ENCODE measurements around the gene SPATA31E1. TPM values are rescaled to one million over a fixed set of nuclear protein-coding genes. Genes with fewer than 3 reads are reported as not detected.

The SPATA31E1 gene
- total and polyA plus RNA-seq, 9 of the 15 experiments (the other 6 are each of a cell fraction or from before 2014, with no cell fraction given): not detected

- Histone ChIP-seq H2AFZ (ENCODE audit: low read depth, low read length) (no peak overlapping the region), H3K36me3 (ENCODE audit: control insufficient read depth, insufficient read depth, low read length) (no peaks in the 10 kb centered on the region), H3K9me3 (replicated peaks; ENCODE audit: control insufficient read depth, insufficient read depth, low read depth, low read length) (no peaks in the 10 kb centered on the region), H3K79me2 (ENCODE audit: control insufficient read depth, insufficient read depth, low read length) (no peaks in the 10 kb centered on the region), H3K4me1 (replicated peaks in 1 of 2; ENCODE audit: control insufficient read depth in 2 of 2, insufficient read depth in 2 of 2, low read length in 2 of 2) (peaks cover 0 to 4% of the 10 kb centered on the region in 2 experiments; a peak in 3 of 5 replicates), H3K4me2 (ENCODE audit: insufficient read depth, low read length) (no peak overlapping the region), H3K27me3 (ENCODE audit: control insufficient read depth in 2 of 2, insufficient read depth in 2 of 2, low read length in 2 of 2) (peaks cover 0 to 9% of the 10 kb centered on the region in 2 experiments; a peak in 2 of 5 replicates), H3K27ac (ENCODE audit: extremely low read depth, low read depth, low read length) (no peak overlapping the region), H3K9ac (ENCODE audit: insufficient read depth in 1 of 2, low read depth in 2 of 2, low read length in 2 of 2) (no peak overlapping the region), H3K4me3 (no peak overlapping the region), H3K9me1 (ENCODE audit: control insufficient read depth, insufficient read depth, low read length) (no peaks in the 10 kb centered on the region), H4K20me1 (replicated peaks; ENCODE audit: control insufficient read depth, insufficient read depth, low read length) (no peaks in the 10 kb centered on the region)
- no peak for FAIRE-seq
- TF ChIP-seq ZNF197 (CRISPR knock-in tag; IDR thresholded peaks at IDR 0.05; ENCODE audit: low read depth) (no peak), ZNF766 (CRISPR knock-in tag; conservative IDR thresholded peaks at IDR 0.05) (no peak), POLR2A (conservative IDR thresholded peaks at IDR 0.05) (no peak), DPF2 (IDR thresholded peaks at IDR 0.05) (no peak), ZNF444 (CRISPR knock-in tag; IDR thresholded peaks at IDR 0.05) (no peak), GTF2F1 (IDR thresholded peaks at IDR 0.05; ENCODE audit: low read depth, low read length) (no peak), HMBOX1 (IDR thresholded peaks at IDR 0.05) (no peak), ZZZ3 (IDR thresholded peaks at IDR 0.05) (no peak), IFI16 (CRISPR knock-in tag; IDR thresholded peaks at IDR 0.05) (no peak), ZNF316 (IDR thresholded peaks at IDR 0.05) (no peak), NFIX (CRISPR knock-in tag; IDR thresholded peaks at IDR 0.05; ENCODE audit: low read depth) (no peak)
- in situ Hi-C loops (cut with MboI): no loop called here
- CTCF ChIA-PET (ENCODE audit: low intra/inter-chr PET ratio): no interaction called here
- intact Hi-C loops (cut with micrococcal nuclease): no loop called here
- POLR2A ChIA-PET: interaction anchor here (1.4 kb wide), 1 partner anchor 9 kb away, joined by 3 read pairs; no protein-coding TSS in a partner anchor
- ATAC-seq: no peak
- no peak for DNase-seq (ENCODE audit: extremely low read depth in 1 of 4, low spot score in 3 of 4)
- BruUV-seq (replicated peaks): no TSS peak
Measured at GRCh38 chr9:87875060-87875459, 7.6 kb upstream of the SPATA31E1 start.

All from K562 (cell line).